Measurements from ENCODE around the gene ATP2B2. TPM values are rescaled to one million over a fixed set of nuclear protein-coding genes. Genes with fewer than 3 reads are reported as not detected.

Gene ATP2B2
- total and polyA plus RNA-seq, 2 experiments from 2014 or later: 0.42 to 0.63 TPM

- ATAC-seq: no peak
- no peak overlapping the region for H3K27ac Mint-ChIP-seq
Observed at GRCh38 chr3:10401990-10402761, 103.2 kb downstream of the ATP2B2 start.

GRCh38 chr3:10400749-10401495 lies 104.5 kb downstream of the ATP2B2 start:
- Mint-ChIP-seq H3K36me3 (ENCODE audit: low read depth) (no peaks in the 10 kb centered on the region; the same call in 2 of the 3 replicates), H3K27me3 (ENCODE audit: insufficient read depth, low read depth, poor library complexity) (peaks cover 7% of the 10 kb centered on the region), H3K4me1 (peaks cover 17% of the 10 kb centered on the region), H3K9me3 (no peaks in the 10 kb centered on the region), H3K4me3 (no peak overlapping the region), H3K27ac (no peak overlapping the region)
- H3K9me2 ChIP-seq (ENCODE audit: insufficient read depth): no peaks in the 10 kb centered on the region
- ATAC-seq: no peak
- H3K36me3 ChIP-seq (ENCODE audit: insufficient read depth): no peaks in the 10 kb centered on the region
- no peak overlapping the region for H3K27ac ChIP-seq (ENCODE audit: low read depth)
- peaks cover 7% of the 10 kb centered on the region; the same call in 1 of the 2 replicates for H3K4me1 ChIP-seq (ENCODE audit: insufficient read depth)
- no peak overlapping the region for H3K4me3 ChIP-seq
- no peak overlapping the region for H3K4me2 ChIP-seq
- no peak overlapping the region for H2AFZ ChIP-seq
- no peaks in the 10 kb centered on the region for H3K79me2 ChIP-seq (replicated peaks; ENCODE audit: insufficient read depth)
- H3F3A ChIP-seq (replicated peaks; ENCODE audit: low read depth): no peaks in the 10 kb centered on the region
- H3K27me3 ChIP-seq (ENCODE audit: insufficient read depth): no peaks in the 10 kb centered on the region
- H4K20me1 ChIP-seq (replicated peaks; ENCODE audit: insufficient read depth): no peaks in the 10 kb centered on the region
- no peak for DNase-seq (ENCODE audit: low spot score)
- no peak for TF ChIP-seq POLR2AphosphoS5 (IDR thresholded peaks at IDR 0.05; ENCODE audit: low read depth)
- no peak for TF ChIP-seq ZNF462 (CRISPR knock-in tag; IDR thresholded peaks at IDR 0.05)
- TF ChIP-seq ZNF114 (CRISPR knock-in tag; IDR thresholded peaks at IDR 0.05): no peak
- no peak for TF ChIP-seq ETS1 (IDR thresholded peaks at IDR 0.05)
- TF ChIP-seq NANOG (IDR thresholded peaks at IDR 0.05; ENCODE audit: borderline replicate concordance): no peak

More at GRCh38 chr3:10401990-10402761, 103.2 kb downstream of the ATP2B2 start:
- no peak for DNase-seq (ENCODE audit: low spot score)
- Histone ChIP-seq H3K79me2 (replicated peaks; ENCODE audit: insufficient read depth) (no peaks in the 10 kb centered on the region), H2AFZ (no peak overlapping the region), H3K27ac (ENCODE audit: low read depth) (no peak overlapping the region), H3K4me3 (no peak overlapping the region), H3K4me1 (ENCODE audit: insufficient read depth) (no peaks in the 10 kb centered on the region), H3K27me3 (ENCODE audit: insufficient read depth) (no peaks in the 10 kb centered on the region), H4K20me1 (replicated peaks; ENCODE audit: insufficient read depth) (no peaks in the 10 kb centered on the region), H3K9me2 (ENCODE audit: insufficient read depth) (no peaks in the 10 kb centered on the region), H3K36me3 (ENCODE audit: insufficient read depth) (no peaks in the 10 kb centered on the region), H3K4me2 (no peak overlapping the region), H3F3A (replicated peaks; ENCODE audit: low read depth) (no peaks in the 10 kb centered on the region)
- H3K4me1 Mint-ChIP-seq: peaks cover 8% of the 10 kb centered on the region
- H3K9me3 Mint-ChIP-seq: no peaks in the 10 kb centered on the region
- TF ChIP-seq ZNF114 (CRISPR knock-in tag; IDR thresholded peaks at IDR 0.05) (no peak), STAT1 (IDR thresholded peaks at IDR 0.05; ENCODE audit: unreplicated experiment) (no peak), CTCF (conservative IDR thresholded peaks at IDR 0.05; ENCODE audit: low read depth in 2 of 2) (no peak), NANOG (IDR thresholded peaks at IDR 0.05; ENCODE audit: borderline replicate concordance) (no peak), POLR2AphosphoS5 (IDR thresholded peaks at IDR 0.05; ENCODE audit: low read depth) (no peak), CREB1 (CRISPR knock-in tag; IDR thresholded peaks at IDR 0.05; ENCODE audit: low read depth) (no peak), EZH2 (IDR thresholded peaks at IDR 0.05; ENCODE audit: low read depth, unreplicated experiment) (no peak)
- H3K36me3 Mint-ChIP-seq (ENCODE audit: low read depth): no peaks in the 10 kb centered on the region; the same call in 2 of the 3 replicates
- H3K27me3 Mint-ChIP-seq (ENCODE audit: insufficient read depth, low read depth, poor library complexity): peaks cover 10% of the 10 kb centered on the region
- no peak overlapping the region for H3K4me3 Mint-ChIP-seq

Measured in GM23338 (cell line).